ENCODE results near the gene PKDCC.

DNA sequence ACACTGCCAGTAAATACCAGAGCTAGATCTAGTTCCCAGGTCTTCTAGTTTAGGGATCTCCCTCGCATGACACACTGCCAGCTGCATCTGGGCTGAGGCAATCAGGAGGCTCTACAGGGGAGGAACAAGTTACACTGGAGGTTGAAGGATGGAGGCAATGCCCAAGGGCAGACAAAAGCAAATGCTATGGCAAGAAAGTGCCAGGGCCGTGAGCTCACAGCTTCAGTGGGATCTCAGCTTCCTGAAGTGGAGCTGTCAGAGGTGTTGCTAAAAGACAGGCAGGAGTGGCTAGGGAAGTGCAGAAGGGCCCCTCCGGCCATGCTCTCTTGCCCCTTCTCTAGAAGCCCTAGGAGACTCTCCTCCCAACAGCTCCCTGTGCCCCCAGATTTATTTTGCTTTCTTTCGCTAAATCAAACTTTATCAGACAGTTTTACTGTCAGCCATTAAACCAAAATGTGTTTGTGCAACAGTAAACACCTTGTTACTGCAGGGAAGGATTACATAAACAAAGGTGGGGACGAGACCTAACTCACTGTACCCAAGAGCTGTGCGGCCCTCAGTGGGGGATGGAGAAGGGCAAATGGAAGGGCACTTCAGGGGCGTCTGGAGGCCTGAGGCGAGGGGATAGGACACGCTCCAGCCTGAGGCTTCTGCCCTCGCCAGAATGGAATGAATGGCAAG lies 39.4 kb upstream of the PKDCC start:
- TF ChIP-seq EZH2 (IDR thresholded peaks at IDR 0.05; ENCODE audit: insufficient read depth, poor library complexity, severe bottlenecking) = no peak
- no peak for TF ChIP-seq EZH2phosphoT487 (IDR thresholded peaks at IDR 0.05; ENCODE audit: insufficient read depth, low read depth)
